HepG2 (cell line): ENCODE results near the gene SMIM14. TPM values are rescaled to one million over a fixed set of nuclear protein-coding genes. Genes with fewer than 3 reads are reported as not detected.

Source experiments
- ARNT2 ChIP-seq: sonication (generic); formaldehyde crosslinking; IDR thresholded peaks from 2 replicates; pipeline ENCODE4 v1.8.0; 2022; ENCODE audit warnings: mild to moderate bottlenecking, low read depth, missing genetic modification reagents, moderate library complexity
- BRD4 ChIP-seq: sonication (generic); formaldehyde crosslinking; IDR thresholded peaks from 2 replicates; pipeline ENCODE4 v1.4.0; 2020; ENCODE audit warnings: missing genetic modification reagents
- DMTF1 ChIP-seq: sonication (generic); formaldehyde crosslinking; IDR thresholded peaks from 2 replicates; pipeline ENCODE4 v1.4.0; 2020; ENCODE audit warnings: mild to moderate bottlenecking, missing genetic modification reagents
- FIP1L1 ChIP-seq: fragments of 200-400 bp; formaldehyde crosslinking; IDR thresholded peaks from 2 replicates; pipeline ENCODE4 v1.6.1; 2018; ENCODE audit warnings: low read depth, mild to moderate bottlenecking, low read length, moderate library complexity, borderline replicate concordance; ENCODE audit not compliant: insufficient read depth
- GATAD2A ChIP-seq: IDR thresholded peaks from 2 replicates; pipeline ENCODE4 v1.6.1; 2016
- MYPOP ChIP-seq: sonication (generic); formaldehyde crosslinking; IDR thresholded peaks from 2 replicates; pipeline ENCODE4 v1.8.1; 2023; ENCODE audit warnings: mild to moderate bottlenecking, moderate library complexity, missing genetic modification reagents
- NAIF1 ChIP-seq: sonication (generic); formaldehyde crosslinking; IDR thresholded peaks from 2 replicates; pipeline ENCODE4 v1.5.0; 2020; ENCODE audit warnings: mild to moderate bottlenecking, missing genetic modification reagents, borderline replicate concordance
- NBN ChIP-seq: fragments of 450-650 bp; conservative IDR thresholded peaks from 2 replicates; pipeline ENCODE4 v1.6.1; 2017
- RXRA ChIP-seq: sonication (generic); formaldehyde crosslinking; IDR thresholded peaks from 2 replicates; pipeline ENCODE4 v1.5.1; 2020; ENCODE audit warnings: missing genetic modification reagents
- RXRB ChIP-seq: IDR thresholded peaks from 2 replicates; pipeline ENCODE4 v1.6.1; 2016; ENCODE audit warnings: borderline replicate concordance, missing genetic modification reagents, missing compliant biosample characterization
- TMF1 ChIP-seq: sonication (generic); formaldehyde crosslinking; IDR thresholded peaks from 2 replicates; pipeline ENCODE4 v1.8.1; 2022; ENCODE audit warnings: low read depth, missing genetic modification reagents
- ZBTB40 ChIP-seq, 2 experiments: fragments of 450-650 bp in 1 of 2; sonication (generic) in 1 of 2; formaldehyde crosslinking in 1 of 2; IDR thresholded peaks; 2 replicates each; pipeline versions ENCODE4 v1.6.1 to v1.8.0; 2016 to 2022; ENCODE audit warnings: antibody characterized with exemption in 1 of 2, mild to moderate bottlenecking in 1 of 2, missing genetic modification reagents in 1 of 2
- ZBTB7B ChIP-seq: sonication (generic); formaldehyde crosslinking; IDR thresholded peaks from 2 replicates; pipeline ENCODE4 v1.4.0; 2020; ENCODE audit warnings: missing genetic modification reagents
- ZC3H4 ChIP-seq: sonication (generic); formaldehyde crosslinking; IDR thresholded peaks from 2 replicates; pipeline ENCODE4 v1.4.0; 2020; ENCODE audit warnings: missing genetic modification reagents, borderline replicate concordance
- ZNF598 ChIP-seq: sonication (generic); formaldehyde crosslinking; IDR thresholded peaks from 2 replicates; pipeline ENCODE4 v1.5.1; 2020; ENCODE audit warnings: mild to moderate bottlenecking, missing genetic modification reagents, borderline replicate concordance
- ZNF605 ChIP-seq: sonication (generic); formaldehyde crosslinking; IDR thresholded peaks from 2 replicates; pipeline ENCODE4 v1.8.0; 2022; ENCODE audit warnings: mild to moderate bottlenecking, missing genetic modification reagents
- ZNF629 ChIP-seq: sonication (generic); formaldehyde crosslinking; conservative IDR thresholded peaks from 2 replicates; pipeline ENCODE4 v1.5.0; 2020; ENCODE audit warnings: missing genetic modification reagents
- ZNF777 ChIP-seq: sonication (generic); formaldehyde crosslinking; IDR thresholded peaks from 2 replicates; pipeline ENCODE4 v1.4.0; 2020; ENCODE audit warnings: missing genetic modification reagents
- ZNF879 ChIP-seq: sonication (generic); formaldehyde crosslinking; IDR thresholded peaks from 2 replicates; pipeline ENCODE4 v1.8.1; 2023; ENCODE audit warnings: missing genetic modification reagents
- ZZZ3 ChIP-seq: sonication (generic); formaldehyde crosslinking; IDR thresholded peaks from 2 replicates; pipeline ENCODE4 v1.4.0; 2020; ENCODE audit warnings: missing genetic modification reagents, mild to moderate bottlenecking, borderline replicate concordance
- polyA plus RNA-seq, 8 experiments: library from polyadenylated mRNA; depleted of rRNA in 3 of 8; stranded (reverse) in 7 of 8; unstranded in 1 of 8; fragments of >200 nt; fragmentation: Illumina TruSeq in 4 of 8; extraction: Trizol in 4 of 8; gene quantifications; 2 replicates each; pipeline versions ENCODE4 v1.2.1 to v1.2.3, GENCODE V29; 2011 to 2016; ENCODE audit warnings: low read depth in 4 of 8, missing spikeins in 1 of 8, mixed read lengths in 1 of 8; ENCODE audit not compliant: insufficient read depth in 1 of 8
- total RNA-seq, 5 experiments: library from RNA; depleted of rRNA; stranded (reverse); fragments of >200 nt; fragmentation: Illumina TruSeq; extraction: Trizol; gene quantifications; 2 replicates each; pipeline ENCODE4 v1.2.3, GENCODE V29; 2016; ENCODE audit warnings: low read depth in 1 of 5

The SMIM14 gene
- total and polyA plus RNA-seq, 2 of the 13 experiments (the other 11 are each of a cell fraction or from before 2014, with no cell fraction given): 16.3 to 28.1 TPM

GRCh38 chr4:39528061-39528465, 110.6 kb downstream of the SMIM14 start (continued):
- TF ChIP-seq ZBTB40 (IDR thresholded peaks at IDR 0.05) (no peak), ZBTB40 (CRISPR knock-in tag; IDR thresholded peaks at IDR 0.05) (peak; percentile 18; the same call in 1 of the 2 replicates), FIP1L1 (no peak), NAIF1 (CRISPR knock-in tag) (no peak), NBN (no peak), ARNT2 (CRISPR knock-in tag) (no peak), ZNF605 (CRISPR knock-in tag) (no peak), ZNF629 (no peak), GATAD2A (no peak), ZC3H4 (CRISPR knock-in tag) (0 out of 2 replicates have a peak, but pooled peaks have one; percentile 37), ZNF879 (no peak), BRD4 (CRISPR knock-in tag) (no peak), DMTF1 (CRISPR knock-in tag) (no peak), RXRA (CRISPR knock-in tag) (peak; percentile 3; the same call in 1 of the 2 replicates), ZNF598 (no peak), ZBTB7B (CRISPR knock-in tag) (peak; percentile 85; the same call in 1 of the 2 replicates), RXRB (no peak), ZNF777 (CRISPR knock-in tag) (no peak), MYPOP (CRISPR knock-in tag) (no peak), TMF1 (no peak), ZZZ3 (CRISPR knock-in tag) (no peak)
